Measurements from ENCODE around the gene IL10. TPM values are rescaled to one million over a fixed set of nuclear protein-coding genes. Genes with fewer than 3 reads are reported as not detected.

Gene IL10
- total RNA-seq, 1 donor from 2014 or later = not detected

GRCh38 chr1:206742719-206743383 lies 29.4 kb downstream of the IL10 start:
- no peak for DNase-seq (ENCODE audit: low read depth)
- no peak for TF ChIP-seq CTCF (conservative IDR thresholded peaks at IDR 0.05; ENCODE audit: low read depth, low read length)
- H3K4me3 ChIP-seq (ENCODE audit: low read depth, low read length) = no peak overlapping the region

- no peak for TF ChIP-seq CTCF (conservative IDR thresholded peaks at IDR 0.05; ENCODE audit: low read depth, low read length)
- no peak overlapping the region for H3K4me3 ChIP-seq (ENCODE audit: low read depth, low read length)
- no peak for DNase-seq (ENCODE audit: low read depth)
These were observed 31.1 kb downstream of the IL10 start for GRCh38 chr1:206741142-206741701.

- no peak for DNase-seq (ENCODE audit: low read depth)
- H3K4me3 ChIP-seq (ENCODE audit: low read depth, low read length) = no peak overlapping the region
- TF ChIP-seq CTCF (conservative IDR thresholded peaks at IDR 0.05; ENCODE audit: low read depth, low read length) = no peak
These were observed 32.8 kb downstream of the IL10 start for GRCh38 chr1:206739411-206740076.

GRCh38 chr1:206738370-206739366 lies 33.6 kb downstream of the IL10 start:
- peak; percentile 57 for TF ChIP-seq CTCF (conservative IDR thresholded peaks at IDR 0.05; ENCODE audit: low read depth, low read length)
- H3K4me3 ChIP-seq (ENCODE audit: low read depth, low read length) = no peak overlapping the region
- no peak for DNase-seq (ENCODE audit: low read depth)

- DNase-seq (ENCODE audit: low read depth) = no peak
- no peak for TF ChIP-seq CTCF (conservative IDR thresholded peaks at IDR 0.05; ENCODE audit: low read depth, low read length)
- H3K4me3 ChIP-seq (ENCODE audit: low read depth, low read length) = no peak overlapping the region
These were observed 34.5 kb downstream of the IL10 start for GRCh38 chr1:206737729-206738201.

- H3K4me3 ChIP-seq (ENCODE audit: low read depth, low read length) = no peak overlapping the region
- no peak for TF ChIP-seq CTCF (conservative IDR thresholded peaks at IDR 0.05; ENCODE audit: low read depth, low read length)
These were observed 35.2 kb downstream of the IL10 start for GRCh38 chr1:206736878-206737728.

More at GRCh38 chr1:206736878-206737728, 35.2 kb downstream of the IL10 start:
- DNase-seq (ENCODE audit: low read depth) = no peak

All from epithelial cell of proximal tubule (primary cell).